Measurements from ENCODE around the gene GATAD2A.

Gene GATAD2A

GRCh38 chr19:19530889-19531288 lies 125.4 kb downstream of the GATAD2A start:
- H3K4me3 ChIP-seq (ENCODE audit: low read depth, low read length), result no peak overlapping the region
- CTCF ChIA-PET, result interaction anchor here (1.0 to 12.9 kb wide), 16 partner anchors 11 to 428 kb away, joined by 3 to 279 read pairs (median 10); partner anchors contain the start of genes GMIP, LPAR2, NDUFA13 and TSSK6
- no peak for DNase-seq (ENCODE audit: low read depth, low spot score)
- no peak for TF ChIP-seq CTCF (IDR thresholded peaks at IDR 0.05; ENCODE audit: insufficient read depth, low read length, missing control alignments)
- POLR2A ChIA-PET, result no interaction called here

GRCh38 chr19:19531951-19532805 lies 126.7 kb downstream of the GATAD2A start:
- TF ChIP-seq CTCF (IDR thresholded peaks at IDR 0.05; ENCODE audit: insufficient read depth, low read length, missing control alignments), result peak; percentile 98
- H3K4me3 ChIP-seq (ENCODE audit: low read depth, low read length), result no peak overlapping the region
- no peak for DNase-seq (ENCODE audit: low read depth, low spot score)
- POLR2A ChIA-PET, result interaction anchor here (1.0 kb wide), 3 partner anchors 16 to 110 kb away, joined by 3 to 4 read pairs (median 3); partner anchors contain the start of genes NDUFA13 and TSSK6
- CTCF ChIA-PET, result interaction anchor here (0.6 to 12.9 kb wide), 40 partner anchors 9 to 428 kb away, joined by 3 to 279 read pairs (median 6); partner anchors contain the start of genes GMIP, LPAR2, NDUFA13 and TSSK6

- no peak for DNase-seq (ENCODE audit: low read depth, low spot score)
- no peak overlapping the region for H3K4me3 ChIP-seq (ENCODE audit: low read depth, low read length)
- ChIA-PET POLR2A (interaction anchor here (1.0 kb wide), 3 partner anchors 16 to 109 kb away, joined by 3 to 4 read pairs (median 3); partner anchors contain the start of genes NDUFA13 and TSSK6), CTCF (interaction anchor here (0.7 to 12.9 kb wide), 31 partner anchors 8 to 427 kb away, joined by 3 to 279 read pairs (median 8); partner anchors contain the start of genes GMIP, LPAR2, NDUFA13 and TSSK6)
- no peak for TF ChIP-seq CTCF (IDR thresholded peaks at IDR 0.05; ENCODE audit: insufficient read depth, low read length, missing control alignments)
Measured at GRCh38 chr19:19532806-19533701, 127.6 kb downstream of the GATAD2A start.

- no peak for TF ChIP-seq CTCF (IDR thresholded peaks at IDR 0.05; ENCODE audit: insufficient read depth, low read length, missing control alignments)
- ChIA-PET CTCF (interaction anchor here (2.8 to 12.9 kb wide), 4 partner anchors 18 to 426 kb away, joined by 17 to 279 read pairs (median 80); partner anchors contain the start of gene GMIP), POLR2A (no interaction called here)
- DNase-seq (ENCODE audit: low read depth, low spot score), result no peak
- H3K4me3 ChIP-seq (ENCODE audit: low read depth, low read length), result no peak overlapping the region
Measured at GRCh38 chr19:19533841-19534240, 128.4 kb downstream of the GATAD2A start.

- no peak overlapping the region for H3K4me3 ChIP-seq (ENCODE audit: low read depth, low read length)
- TF ChIP-seq CTCF (IDR thresholded peaks at IDR 0.05; ENCODE audit: insufficient read depth, low read length, missing control alignments), result no peak
- ChIA-PET CTCF (interaction anchor here (0.9 to 12.9 kb wide), 4 partner anchors 20 to 113 kb away, joined by 3 to 279 read pairs (median 6); partner anchors contain the start of gene GMIP), POLR2A (no interaction called here)
- DNase-seq (ENCODE audit: low read depth, low spot score), result no peak
Measured at GRCh38 chr19:19534556-19535265, 129.2 kb downstream of the GATAD2A start.

Measured in AG04449 (cell line).